ENCODE measurements around the gene VMP1.
"Not testable (repeated sequence)": the region's sequence is repeated elsewhere in the genome, so short reads cannot be mapped to it uniquely, and the experiment has no call there.

VMP1 gene

DNA sequence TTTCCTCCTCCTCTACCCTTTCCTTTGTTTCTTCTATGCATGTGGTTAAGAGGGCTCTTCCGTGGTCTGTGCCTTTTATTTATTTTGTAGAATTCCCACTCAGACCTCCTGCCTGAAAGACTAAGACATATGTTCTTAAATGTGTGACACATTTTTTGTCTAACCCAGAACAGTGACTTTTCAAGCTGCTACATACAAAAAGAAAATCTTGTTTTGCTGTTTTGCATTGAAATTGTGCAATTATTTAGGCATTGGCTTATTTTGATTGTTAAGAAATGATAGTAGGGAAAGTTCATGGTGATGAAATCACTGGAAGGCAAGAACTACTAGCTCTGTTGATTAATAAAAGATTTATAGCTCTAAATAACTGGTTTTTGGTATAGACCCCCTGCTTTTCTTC lies 108.5 kb downstream of the VMP1 start:
- DNase-seq = no peak

DNA sequence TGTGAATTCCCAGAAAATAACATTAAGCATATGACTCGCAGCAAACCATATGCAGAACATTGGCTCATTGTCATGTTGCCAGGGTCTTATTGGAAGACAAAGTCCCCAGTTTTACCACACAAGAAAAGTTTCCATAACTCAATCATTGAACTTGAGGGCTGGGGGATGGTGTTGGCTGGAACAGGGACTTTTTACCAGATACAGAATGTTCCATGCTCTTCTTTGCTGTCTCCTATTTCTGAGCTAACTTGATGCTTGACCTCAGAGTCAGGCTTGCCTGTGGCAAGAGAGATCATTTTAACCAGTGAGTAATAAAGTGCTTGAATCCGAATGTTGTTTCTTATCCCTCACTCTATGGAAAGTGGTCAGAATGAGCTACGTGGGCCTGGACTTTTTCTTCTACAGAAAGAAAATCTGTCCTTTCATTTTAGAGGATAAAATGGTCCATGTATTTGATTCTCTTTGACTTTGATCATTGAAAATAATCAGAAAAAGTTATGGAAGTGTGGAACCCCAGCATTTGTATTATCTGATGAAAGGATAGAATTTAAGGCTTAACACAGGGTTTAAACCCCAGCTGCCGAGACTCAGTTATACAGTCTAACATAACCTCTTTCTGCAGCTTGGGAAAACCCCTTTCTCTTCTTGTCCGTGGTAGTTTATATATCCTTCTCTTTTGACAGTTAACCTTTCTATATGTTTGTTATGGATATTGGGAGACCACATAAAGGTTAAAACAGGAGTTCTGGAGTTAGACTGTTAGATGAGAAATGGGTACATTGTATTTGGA lies 118.3 kb downstream of the VMP1 start:
- DNase-seq = no peak

DNA sequence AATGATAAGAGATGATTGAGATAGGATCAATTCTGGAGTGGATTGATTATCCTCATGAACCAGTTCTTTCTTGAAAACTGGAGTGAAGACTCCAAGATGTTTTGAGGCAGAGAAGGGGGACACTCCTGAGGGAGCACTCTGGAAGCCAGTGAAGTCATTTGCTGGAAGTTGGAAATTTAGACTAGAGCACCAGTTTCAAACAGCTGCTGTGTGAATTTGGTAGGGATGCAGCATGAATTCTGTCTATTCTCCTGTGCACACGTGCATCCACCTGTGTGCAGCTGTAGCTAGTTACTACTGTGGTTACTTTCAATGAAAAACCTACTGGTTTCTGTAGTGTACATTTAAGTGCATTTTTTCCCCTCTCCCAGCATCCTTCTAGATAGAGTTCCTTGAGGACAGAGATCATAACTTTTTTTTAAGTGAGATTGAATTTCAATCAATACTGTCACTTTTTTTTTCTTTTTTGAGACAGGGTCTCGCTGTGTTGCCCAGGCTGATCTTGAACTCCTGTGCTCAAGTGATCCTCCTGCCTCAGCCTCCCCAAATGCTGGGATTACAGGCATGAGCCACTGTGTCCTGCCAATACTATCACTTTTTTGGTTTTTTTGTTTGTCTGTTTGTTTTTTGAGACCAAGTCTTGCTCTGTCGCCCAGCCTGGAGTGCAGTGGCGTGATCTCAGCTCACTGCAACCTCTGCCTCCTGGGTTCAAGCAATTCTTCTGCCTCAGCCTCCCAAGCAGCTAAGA lies 119.4 kb downstream of the VMP1 start:
- no peak for DNase-seq

DNA sequence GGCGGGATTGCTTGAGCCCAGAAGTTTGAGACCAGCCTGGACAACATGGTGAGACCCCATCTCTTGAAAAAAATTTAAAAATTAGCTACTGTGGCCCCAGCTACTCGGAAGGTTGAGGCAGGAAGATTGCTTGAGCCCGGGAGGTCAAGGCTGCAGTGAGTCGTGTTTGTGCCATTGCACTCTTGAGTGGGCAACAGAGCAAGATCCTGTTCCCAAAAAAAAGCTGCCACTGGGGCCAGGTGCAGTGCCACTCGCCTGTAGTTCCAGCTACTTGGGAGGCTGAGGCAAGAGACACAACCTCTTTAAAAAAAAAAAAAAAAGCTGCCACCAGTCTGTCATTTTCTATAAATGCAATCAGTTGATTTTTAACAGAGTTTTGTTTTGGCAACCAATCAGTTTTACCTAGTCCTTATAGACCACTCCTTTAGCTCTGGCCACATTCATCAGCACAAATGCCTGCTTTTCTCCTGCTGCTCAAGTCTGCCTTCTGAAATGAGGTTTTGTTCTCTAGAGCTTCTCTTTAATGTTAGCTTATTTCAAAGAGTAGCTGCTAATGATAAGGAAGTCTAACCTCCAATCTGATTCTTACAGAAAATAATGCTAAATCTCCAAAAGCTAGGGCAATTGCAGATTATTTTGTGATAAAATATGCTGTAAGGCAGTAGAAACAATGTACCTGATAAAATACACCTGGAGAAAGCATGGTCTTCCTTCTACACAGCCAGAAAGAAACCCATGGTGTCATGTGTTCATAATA lies 120.4 kb downstream of the VMP1 start:
- DNase-seq = no peak

DNA sequence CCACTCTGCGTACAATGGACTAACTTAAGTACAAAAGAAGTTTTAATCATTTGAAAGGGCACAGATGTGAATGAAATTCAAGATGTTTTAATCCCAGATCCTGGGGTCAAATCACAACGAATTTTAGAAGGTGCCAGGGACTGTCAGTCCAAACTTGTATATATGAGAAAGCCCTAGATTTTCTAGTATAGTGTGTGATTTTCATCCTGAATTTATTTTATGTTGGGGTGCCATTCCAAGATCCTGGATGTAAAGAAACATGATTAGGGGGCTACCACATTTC lies 121.0 kb downstream of the VMP1 start:
- DNase-seq = no peak

DNA sequence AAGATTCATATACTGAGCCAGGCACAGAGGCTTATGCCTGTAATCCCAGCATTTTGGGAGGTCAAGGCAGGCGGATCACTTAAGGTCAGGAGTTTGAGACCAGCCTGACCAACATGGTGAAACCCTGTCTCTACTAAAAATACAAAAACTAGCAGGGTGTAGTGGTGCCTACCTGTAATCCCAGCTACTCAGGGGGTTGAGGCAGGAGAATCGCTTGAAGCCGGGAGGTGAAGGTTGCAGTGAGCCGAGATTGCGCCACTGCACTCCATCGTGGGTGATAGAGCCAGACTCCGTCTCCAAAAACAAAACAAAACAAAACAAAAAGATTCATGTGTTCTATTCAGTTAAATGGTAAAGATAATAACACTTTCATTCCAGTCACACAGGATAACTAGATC lies 121.4 kb downstream of the VMP1 start:
- DNase-seq = not testable (repeated sequence)

DNA sequence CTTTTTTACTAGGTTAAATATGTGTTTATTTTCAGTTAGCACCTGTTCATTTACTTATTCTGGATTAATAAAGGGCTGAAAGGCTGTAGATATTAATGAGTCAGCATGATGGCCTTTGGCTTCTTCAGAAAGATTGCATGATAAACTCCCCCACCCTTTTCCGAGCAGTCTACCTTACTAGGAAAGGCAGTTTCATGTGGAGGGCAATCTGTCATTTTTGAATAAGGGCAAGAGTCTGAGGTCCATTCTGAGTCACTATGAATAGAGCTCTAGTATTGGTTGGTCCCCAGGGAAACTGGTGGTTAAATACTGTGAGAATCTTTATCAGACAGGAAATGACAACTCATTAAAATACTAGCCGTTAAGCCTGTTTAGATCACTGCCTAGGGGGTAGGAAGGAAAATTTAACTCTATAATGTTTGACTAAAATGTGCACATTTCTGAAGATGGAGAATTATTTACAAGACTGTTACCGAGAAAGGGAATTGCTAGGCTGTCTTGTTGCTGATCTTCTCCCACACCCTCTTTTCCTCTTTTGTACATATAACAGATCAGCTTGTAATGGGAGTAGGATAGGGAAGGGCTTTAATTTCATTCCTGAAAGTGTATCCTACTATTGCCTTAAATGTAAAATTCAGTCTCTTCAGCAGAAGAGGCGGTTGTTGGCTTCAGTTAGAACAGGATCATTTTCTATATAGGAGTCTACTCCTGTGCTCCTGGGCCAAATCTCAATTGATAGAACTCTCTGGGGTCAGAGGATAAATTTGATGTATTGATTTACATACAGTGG lies 122.0 kb downstream of the VMP1 start:
- no peak for DNase-seq

DNA sequence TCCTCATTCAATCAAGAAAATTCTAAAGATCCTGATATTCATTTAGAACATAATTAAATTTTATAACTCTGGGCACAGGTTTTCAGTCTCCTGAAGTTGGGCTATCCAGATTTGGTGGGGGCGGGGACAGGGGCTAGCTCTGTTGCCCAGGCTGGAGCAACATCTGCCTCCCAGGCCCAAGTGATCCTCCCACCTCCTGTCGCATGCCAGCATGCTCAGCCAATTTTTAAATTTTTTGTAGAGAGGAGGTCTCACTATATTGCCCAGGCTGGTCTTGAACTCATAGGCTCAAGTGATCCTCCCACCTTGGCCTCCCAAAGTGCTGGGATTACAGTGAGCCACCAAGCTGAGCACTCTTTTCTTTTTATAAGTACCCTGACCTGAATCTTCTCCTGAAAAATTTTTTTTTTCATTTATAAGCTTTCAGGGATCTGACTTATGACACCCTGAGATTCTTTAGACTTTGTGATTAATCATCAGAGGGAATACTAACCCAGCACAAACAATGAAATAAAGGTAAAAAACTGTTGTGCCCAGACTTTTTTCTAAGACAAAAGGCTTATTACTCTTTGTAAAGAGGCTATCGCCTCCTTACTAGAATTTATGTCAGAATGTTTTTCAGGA lies 122.7 kb downstream of the VMP1 start:
- DNase-seq = no peak

DNA sequence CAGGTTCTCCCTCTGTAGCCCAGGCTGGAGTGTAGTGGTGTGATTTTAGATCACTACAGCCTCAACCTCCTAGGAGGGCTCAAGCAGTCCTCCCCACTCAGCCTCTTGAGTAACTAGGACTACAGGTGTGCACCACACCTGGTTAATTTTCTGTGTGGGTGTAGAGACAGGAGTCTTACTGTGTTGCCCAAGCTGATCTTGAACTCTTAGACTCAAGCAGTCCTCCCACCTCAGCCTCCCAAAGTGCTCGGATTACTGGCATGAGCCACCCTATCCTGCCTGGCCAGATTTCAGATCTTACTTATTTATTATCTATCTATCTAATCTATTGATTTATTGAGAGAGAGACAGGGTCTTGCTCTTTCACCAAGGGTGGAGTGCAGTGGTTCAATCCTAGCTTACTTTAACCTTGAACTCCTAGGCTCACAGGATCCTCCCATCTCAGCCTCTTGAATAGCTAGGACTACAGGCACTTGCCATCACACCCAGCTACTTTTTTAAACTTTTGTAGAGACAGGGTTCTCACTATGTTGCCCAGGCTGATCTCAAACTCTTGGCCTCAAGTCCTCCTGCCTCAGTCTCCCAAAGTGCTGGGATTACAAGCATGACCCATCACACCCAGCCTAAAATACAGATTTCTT lies 123.5 kb downstream of the VMP1 start:
- DNase-seq = no peak

DNA sequence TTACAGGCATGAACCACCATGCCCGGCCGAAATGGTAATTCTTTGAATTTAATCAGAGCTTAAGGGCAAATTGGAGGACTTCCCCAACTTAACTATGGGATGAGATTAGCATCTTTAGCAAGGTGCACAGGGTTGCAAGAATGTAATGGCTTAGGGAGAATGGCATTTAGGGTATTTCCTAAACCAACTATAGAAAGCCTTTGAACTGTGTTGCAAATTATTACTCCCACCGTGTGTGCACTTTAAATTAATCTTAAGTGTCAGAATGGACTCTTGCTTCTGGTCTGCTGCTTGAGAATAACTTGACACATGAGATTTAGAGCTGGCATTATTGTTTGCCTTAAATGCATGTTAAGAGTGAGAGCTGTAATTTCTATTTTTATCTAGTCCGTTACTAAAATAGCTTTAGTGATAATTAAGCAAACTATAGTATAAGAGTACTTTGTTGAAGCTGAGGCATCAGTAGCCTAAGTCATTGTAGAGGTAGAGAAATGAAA lies 125.5 kb downstream of the VMP1 start:
- DNase-seq = no peak

DNA sequence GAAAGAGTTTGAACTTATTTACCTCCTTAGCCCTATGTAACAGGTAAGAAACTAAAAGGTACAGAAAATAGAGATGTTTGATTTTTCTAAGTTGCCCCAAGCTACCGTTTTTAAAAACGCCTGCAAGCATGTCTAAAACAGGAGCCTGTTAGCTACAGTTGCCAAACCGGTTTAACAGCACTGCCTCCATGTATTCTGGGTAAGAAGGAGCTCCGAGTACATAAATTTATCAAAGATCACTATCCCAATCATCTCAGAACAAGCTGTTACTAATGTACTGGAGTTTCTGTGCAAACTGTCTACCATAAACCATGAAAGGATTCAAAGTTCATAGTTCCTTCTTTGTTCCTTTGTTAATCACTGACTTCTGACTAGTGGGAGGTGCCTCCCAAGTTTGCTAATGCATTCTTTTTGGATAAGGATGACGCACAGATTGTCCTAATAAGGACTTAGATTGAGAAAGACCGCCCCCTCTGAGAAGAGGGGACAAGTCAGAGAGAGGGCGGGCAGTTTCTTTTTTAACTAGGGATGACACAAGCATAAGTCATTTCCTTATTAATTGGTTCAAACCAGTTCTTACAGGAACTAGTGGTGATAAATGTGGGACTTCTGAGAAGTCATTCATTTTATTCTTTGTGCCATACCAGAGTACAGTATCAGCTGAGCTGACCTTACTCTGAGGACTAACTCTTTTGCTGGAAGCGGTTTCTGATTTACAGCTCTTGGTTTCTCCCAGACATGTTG lies 130.0 kb downstream of the VMP1 start:
- DNase-seq = peak; percentile 43

DNA sequence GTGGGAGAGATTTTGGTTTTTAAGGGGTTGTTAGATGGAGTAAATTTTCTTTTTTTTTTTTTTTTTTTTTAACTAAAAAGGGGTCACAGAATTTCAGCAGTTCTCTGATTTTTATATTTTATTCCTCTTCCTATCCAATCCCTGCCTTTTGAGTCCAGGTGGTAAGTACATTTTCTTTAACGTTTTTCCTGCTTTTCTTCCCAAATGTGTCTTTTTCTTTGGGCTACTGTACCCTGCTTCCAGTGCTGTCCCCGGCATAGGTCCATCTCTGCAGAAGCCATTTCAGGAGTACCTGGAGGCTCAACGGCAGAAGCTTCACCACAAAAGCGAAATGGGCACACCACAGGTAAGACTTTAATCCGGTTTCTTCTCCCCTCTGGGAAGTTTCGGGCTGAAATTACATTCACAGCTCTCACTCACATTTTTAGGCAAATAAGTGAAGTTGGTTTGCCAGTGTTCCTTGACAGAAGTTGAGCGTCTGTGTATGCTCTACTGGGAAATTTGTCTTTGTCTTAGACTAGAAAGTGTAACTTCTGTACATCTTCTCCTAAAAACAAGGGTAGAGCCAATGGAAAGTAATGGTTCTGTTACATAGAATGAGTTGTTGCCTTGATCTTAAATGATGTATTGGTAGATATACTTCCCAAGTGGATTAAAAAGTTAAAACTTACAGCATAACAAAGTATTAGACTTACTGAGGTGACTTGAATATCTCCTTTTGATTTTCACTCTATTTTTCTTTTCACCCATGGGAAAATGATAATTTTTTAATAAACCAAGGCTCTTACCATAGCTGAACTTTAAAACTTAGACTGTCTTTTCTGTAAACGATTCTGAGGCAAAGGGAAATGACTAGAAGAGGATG lies 130.8 kb downstream of the VMP1 start:
- no peak for DNase-seq

DNA sequence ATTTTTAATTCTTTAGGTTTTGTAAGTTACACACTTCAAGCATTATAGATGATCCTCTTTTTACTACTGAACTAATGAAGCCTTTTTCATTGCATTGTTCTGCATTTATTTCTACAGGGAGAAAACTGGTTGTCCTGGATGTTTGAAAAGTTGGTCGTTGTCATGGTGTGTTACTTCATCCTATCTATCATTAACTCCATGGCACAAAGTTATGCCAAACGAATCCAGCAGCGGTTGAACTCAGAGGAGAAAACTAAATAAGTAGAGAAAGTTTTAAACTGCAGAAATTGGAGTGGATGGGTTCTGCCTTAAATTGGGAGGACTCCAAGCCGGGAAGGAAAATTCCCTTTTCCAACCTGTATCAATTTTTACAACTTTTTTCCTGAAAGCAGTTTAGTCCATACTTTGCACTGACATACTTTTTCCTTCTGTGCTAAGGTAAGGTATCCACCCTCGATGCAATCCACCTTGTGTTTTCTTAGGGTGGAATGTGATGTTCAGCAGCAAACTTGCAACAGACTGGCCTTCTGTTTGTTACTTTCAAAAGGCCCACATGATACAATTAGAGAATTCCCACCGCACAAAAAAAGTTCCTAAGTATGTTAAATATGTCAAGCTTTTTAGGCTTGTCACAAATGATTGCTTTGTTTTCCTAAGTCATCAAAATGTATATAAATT lies 132.3 kb downstream of the VMP1 start:
- DNase-seq = no peak

DNA sequence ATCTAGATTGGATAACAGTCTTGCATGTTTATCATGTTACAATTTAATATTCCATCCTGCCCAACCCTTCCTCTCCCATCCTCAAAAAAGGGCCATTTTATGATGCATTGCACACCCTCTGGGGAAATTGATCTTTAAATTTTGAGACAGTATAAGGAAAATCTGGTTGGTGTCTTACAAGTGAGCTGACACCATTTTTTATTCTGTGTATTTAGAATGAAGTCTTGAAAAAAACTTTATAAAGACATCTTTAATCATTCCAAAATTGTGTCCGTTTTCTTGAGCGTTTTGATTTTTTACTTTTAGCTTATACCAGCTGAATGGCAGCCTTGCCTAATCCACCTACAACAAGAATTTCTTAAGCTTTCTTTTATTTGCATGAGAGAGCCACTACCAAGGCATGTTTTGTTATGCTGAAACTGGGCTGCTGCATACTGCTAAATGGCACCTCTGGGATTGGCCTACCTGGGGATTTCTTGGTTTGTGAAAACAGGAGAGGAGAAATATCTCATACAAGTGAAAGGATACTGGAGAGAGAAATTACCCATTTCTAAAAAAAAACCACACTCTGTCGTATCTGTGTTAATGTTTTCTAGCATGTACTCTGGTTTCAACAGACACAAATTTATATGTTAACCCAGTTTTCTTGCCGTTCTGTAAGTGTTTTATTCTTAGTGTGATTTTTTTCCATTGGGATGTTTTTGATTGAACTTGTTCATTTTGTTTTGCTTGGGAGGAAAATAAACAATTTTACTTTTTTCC lies 133.1 kb downstream of the VMP1 start:
- no peak for DNase-seq

DNA sequence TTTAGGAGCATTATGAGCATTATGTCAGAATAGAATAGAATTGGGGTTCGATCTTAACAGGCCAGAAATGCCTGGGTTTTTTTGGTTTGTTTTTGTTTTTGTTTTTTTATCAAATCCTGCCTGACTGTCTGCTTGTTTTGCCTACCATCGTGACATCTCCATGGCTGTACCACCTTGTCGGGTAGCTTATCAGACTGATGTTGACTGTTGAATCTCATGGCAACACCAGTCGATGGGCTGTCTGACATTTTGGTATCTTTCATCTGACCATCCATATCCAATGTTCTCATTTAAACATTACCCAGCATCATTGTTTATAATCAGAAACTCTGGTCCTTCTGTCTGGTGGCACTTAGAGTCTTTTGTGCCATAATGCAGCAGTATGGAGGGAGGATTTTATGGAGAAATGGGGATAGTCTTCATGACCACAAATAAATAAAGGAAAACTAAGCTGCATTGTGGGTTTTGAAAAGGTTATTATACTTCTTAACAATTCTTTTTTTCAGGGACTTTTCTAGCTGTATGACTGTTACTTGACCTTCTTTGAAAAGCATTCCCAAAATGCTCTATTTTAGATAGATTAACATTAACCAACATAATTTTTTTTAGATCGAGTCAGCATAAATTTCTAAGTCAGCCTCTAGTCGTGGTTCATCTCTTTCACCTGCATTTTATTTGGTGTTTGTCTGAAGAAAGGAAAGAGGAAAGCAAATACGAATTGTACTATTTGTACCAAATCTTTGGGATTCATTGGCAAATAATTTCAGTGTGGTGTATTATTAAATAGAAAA lies 133.8 kb downstream of the VMP1 start:
- not testable (repeated sequence) for DNase-seq

DNA sequence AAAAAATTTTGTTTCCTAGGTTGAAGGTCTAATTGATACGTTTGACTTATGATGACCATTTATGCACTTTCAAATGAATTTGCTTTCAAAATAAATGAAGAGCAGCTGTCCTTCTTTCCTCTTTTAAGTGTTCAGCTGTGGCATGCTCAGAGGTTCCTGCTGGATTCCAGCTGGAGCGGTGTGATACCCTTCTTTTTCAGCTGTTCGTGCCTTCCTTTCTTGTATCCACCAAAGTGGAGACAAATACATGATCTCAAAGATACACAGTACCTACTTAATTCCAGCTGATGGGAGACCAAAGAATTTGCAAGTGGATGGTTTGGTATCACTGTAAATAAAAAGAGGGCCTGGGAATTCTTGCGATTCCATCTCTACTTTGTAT lies 134.4 kb downstream of the VMP1 start:
- not testable (repeated sequence) for DNase-seq

DNA sequence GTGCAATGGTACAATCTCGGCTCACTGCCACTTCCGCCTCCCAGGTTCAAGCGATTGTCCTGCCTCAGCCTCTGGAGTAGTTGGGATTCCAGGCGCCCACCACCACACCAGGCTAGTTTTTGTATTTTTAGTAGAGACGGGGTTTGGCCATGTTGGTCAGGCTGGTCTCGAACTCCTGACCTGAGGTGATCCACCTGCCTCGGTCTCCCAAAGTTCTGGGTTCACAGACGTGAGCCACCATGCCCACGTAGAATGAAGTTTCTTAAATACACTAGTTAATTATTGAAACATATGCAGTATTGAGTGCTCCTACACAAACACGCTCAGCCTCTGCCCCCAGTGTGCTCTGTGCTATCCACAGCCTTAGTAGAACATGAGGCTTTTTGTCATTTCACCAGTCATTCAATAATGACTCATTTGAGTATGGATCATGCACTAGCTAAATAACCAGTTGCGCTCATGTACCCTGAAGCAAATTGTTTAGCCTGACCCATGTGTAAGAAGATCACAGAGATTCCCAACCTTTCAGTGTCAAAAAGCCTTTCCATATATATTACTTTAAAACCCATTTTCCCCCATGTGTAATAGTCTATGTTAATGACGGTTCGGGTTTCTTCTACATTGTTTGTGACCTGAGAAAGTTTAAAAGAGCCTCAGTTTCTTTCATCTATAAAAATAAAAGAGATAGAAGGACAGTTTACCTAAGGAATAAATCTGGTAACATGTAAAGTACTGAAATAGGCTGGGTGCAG lies 135.6 kb downstream of the VMP1 start:
- DNase-seq = peak; percentile 44
